SK-N-MC (cell line): ENCODE measurements around the gene SUPT5H.

ENCODE experiments used
- EZH2 ChIP-seq: fragments of 200-600 bp; sonication (generic); IDR thresholded peaks from one replicate; pipeline ENCODE4 v1.6.1; 2017; ENCODE audit warnings: antibody characterized with exemption
- POLR2AphosphoS5 ChIP-seq: IDR thresholded peaks from 2 replicates; pipeline ENCODE4 v1.6.1; 2012; ENCODE audit warnings: mild to moderate bottlenecking, low read depth, low read length, borderline replicate concordance

GRCh38 chr19:39469567-39469966, 24.2 kb downstream of the SUPT5H start:
- TF ChIP-seq EZH2 (no peak), POLR2AphosphoS5 (no peak)
